ENCODE data around the gene CEP128. TPM values are rescaled to one million over a fixed set of nuclear protein-coding genes. Genes with fewer than 3 reads are reported as not detected.

Gene CEP128
- total and polyA plus RNA-seq, 4 donors: 3.2 to 15.7 (median 5.4) TPM

DNA sequence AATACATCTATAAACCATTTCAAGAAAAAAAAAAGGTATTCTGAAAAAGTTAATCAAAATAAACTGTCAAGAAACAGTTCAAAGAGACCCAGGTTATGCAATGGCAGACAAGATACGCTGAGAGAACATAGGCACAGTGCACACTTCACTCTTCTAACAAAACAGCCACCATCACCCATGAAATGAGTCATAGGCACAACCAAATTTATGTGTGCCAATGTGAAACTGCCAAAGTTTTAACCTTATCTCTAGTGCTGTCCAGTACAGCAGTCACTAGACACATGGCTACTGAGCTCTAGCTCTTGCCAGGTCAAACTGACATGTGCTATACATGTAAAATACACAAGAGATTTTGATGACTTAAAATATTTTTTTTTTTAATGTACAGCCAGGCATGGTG lies 1.4 kb downstream of the CEP128 start:
- no peak for DNase-seq (ENCODE audit: low read depth in 4 of 6, low spot score in 6 of 6)
- H3K27ac ChIP-seq (ENCODE audit: low read depth, low read length): no peak overlapping the region
- H3K9me3 ChIP-seq (ENCODE audit: control insufficient read depth, insufficient read depth, low read length): no peaks in the 10 kb centered on the region
- H3K4me1 ChIP-seq (ENCODE audit: control insufficient read depth, insufficient read depth, low read length): peaks cover 4% of the 10 kb centered on the region
- H3K4me3 ChIP-seq (ENCODE audit: low read depth, low read length): no peak overlapping the region
- no peaks in the 10 kb centered on the region for H3K27me3 ChIP-seq (ENCODE audit: control insufficient read depth, insufficient read depth, low read length)
- 83% methylated on average over 1 of the region's 1 CpG for WGBS (ENCODE audit: insufficient coverage)
- H3K36me3 ChIP-seq (ENCODE audit: control insufficient read depth, insufficient read depth, low read length): no peaks in the 10 kb centered on the region

DNA sequence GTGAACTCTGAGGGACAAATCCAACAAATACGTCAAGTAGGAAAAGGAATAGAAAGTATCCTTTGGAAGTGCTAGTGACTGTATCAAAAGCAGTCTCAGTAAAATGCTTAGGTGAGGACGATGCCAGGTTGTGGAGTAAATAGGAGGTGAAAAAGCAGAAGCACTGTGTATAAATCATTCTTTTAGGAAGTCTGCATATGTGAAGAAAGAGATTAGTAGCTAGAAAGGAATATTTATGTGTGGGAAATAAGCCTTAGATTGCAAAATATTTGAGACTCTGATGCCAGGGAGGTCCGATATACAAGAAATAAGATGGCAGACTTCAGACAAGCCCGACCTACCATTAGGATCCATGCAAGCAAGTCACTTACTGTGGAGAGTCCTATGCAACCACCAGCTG lies 7.9 kb downstream of the CEP128 start:
- Histone ChIP-seq H3K27ac (ENCODE audit: low read depth, low read length) (no peak overlapping the region), H3K9me3 (ENCODE audit: control insufficient read depth, insufficient read depth, low read length) (no peaks in the 10 kb centered on the region), H3K4me3 (ENCODE audit: low read depth, low read length) (no peak overlapping the region), H3K36me3 (ENCODE audit: control insufficient read depth, insufficient read depth, low read length) (no peaks in the 10 kb centered on the region), H3K4me1 (ENCODE audit: control insufficient read depth, insufficient read depth, low read length) (no peaks in the 10 kb centered on the region), H3K27me3 (ENCODE audit: control insufficient read depth, insufficient read depth, low read length) (no peaks in the 10 kb centered on the region)
- DNase-seq (ENCODE audit: low read depth in 4 of 6, low spot score in 6 of 6): no peak
- WGBS (ENCODE audit: insufficient coverage): 88% methylated on average over 4 of the region's 4 CpGs

GRCh38 chr14:80933282-80933681 lies 8.3 kb downstream of the CEP128 start:
- Histone ChIP-seq H3K4me3 (ENCODE audit: low read depth, low read length) (no peak overlapping the region), H3K27me3 (ENCODE audit: control insufficient read depth, insufficient read depth, low read length) (no peaks in the 10 kb centered on the region), H3K36me3 (ENCODE audit: control insufficient read depth, insufficient read depth, low read length) (no peaks in the 10 kb centered on the region), H3K27ac (ENCODE audit: low read depth, low read length) (no peak overlapping the region), H3K9me3 (ENCODE audit: control insufficient read depth, insufficient read depth, low read length) (no peaks in the 10 kb centered on the region), H3K4me1 (ENCODE audit: control insufficient read depth, insufficient read depth, low read length) (no peaks in the 10 kb centered on the region)
- DNase-seq (ENCODE audit: low read depth in 4 of 6, low spot score in 6 of 6): no peak

- Histone ChIP-seq H3K9me3 (ENCODE audit: control insufficient read depth, insufficient read depth, low read length) (no peaks in the 10 kb centered on the region), H3K27me3 (ENCODE audit: control insufficient read depth, insufficient read depth, low read length) (no peaks in the 10 kb centered on the region), H3K36me3 (ENCODE audit: control insufficient read depth, insufficient read depth, low read length) (no peaks in the 10 kb centered on the region), H3K27ac (ENCODE audit: low read depth, low read length) (no peak overlapping the region), H3K4me1 (ENCODE audit: control insufficient read depth, insufficient read depth, low read length) (no peaks in the 10 kb centered on the region), H3K4me3 (ENCODE audit: low read depth, low read length) (no peak overlapping the region)
- no peak for DNase-seq (ENCODE audit: low read depth in 4 of 6, low spot score in 6 of 6)
- WGBS (ENCODE audit: insufficient coverage): 83% methylated on average over 4 of the region's 8 CpGs
Measured at GRCh38 chr14:80930836-80931389, 10.6 kb downstream of the CEP128 start.

GRCh38 chr14:80930095-80930494 lies 11.4 kb downstream of the CEP128 start:
- no peak overlapping the region for H3K4me3 ChIP-seq (ENCODE audit: low read depth, low read length)
- no peaks in the 10 kb centered on the region for H3K36me3 ChIP-seq (ENCODE audit: control insufficient read depth, insufficient read depth, low read length)
- 97% methylated on average over 4 of the region's 5 CpGs for WGBS (ENCODE audit: insufficient coverage)
- no peaks in the 10 kb centered on the region for H3K27me3 ChIP-seq (ENCODE audit: control insufficient read depth, insufficient read depth, low read length)
- no peaks in the 10 kb centered on the region for H3K4me1 ChIP-seq (ENCODE audit: control insufficient read depth, insufficient read depth, low read length)
- no peak for DNase-seq (ENCODE audit: low read depth in 4 of 6, low spot score in 6 of 6)
- no peak overlapping the region for H3K27ac ChIP-seq (ENCODE audit: low read depth, low read length)
- no peaks in the 10 kb centered on the region for H3K9me3 ChIP-seq (ENCODE audit: control insufficient read depth, insufficient read depth, low read length)

GRCh38 chr14:80927083-80927989 lies 14.2 kb downstream of the CEP128 start:
- no peak overlapping the region for H3K4me3 ChIP-seq (ENCODE audit: low read depth, low read length)
- no peaks in the 10 kb centered on the region for H3K36me3 ChIP-seq (ENCODE audit: control insufficient read depth, insufficient read depth, low read length)
- no peaks in the 10 kb centered on the region for H3K9me3 ChIP-seq (ENCODE audit: control insufficient read depth, insufficient read depth, low read length)
- no peaks in the 10 kb centered on the region for H3K27me3 ChIP-seq (ENCODE audit: control insufficient read depth, insufficient read depth, low read length)
- no peak overlapping the region for H3K27ac ChIP-seq (ENCODE audit: low read depth, low read length)
- H3K4me1 ChIP-seq (ENCODE audit: control insufficient read depth, insufficient read depth, low read length): no peaks in the 10 kb centered on the region
- no peak for DNase-seq (ENCODE audit: low read depth in 4 of 6, low spot score in 6 of 6)
- WGBS (ENCODE audit: insufficient coverage): 88% methylated on average over 7 of the region's 8 CpGs

GRCh38 chr14:80926397-80927082 lies 15.0 kb downstream of the CEP128 start:
- H3K27me3 ChIP-seq (ENCODE audit: control insufficient read depth, insufficient read depth, low read length): no peaks in the 10 kb centered on the region
- H3K36me3 ChIP-seq (ENCODE audit: control insufficient read depth, insufficient read depth, low read length): no peaks in the 10 kb centered on the region
- no peaks in the 10 kb centered on the region for H3K4me1 ChIP-seq (ENCODE audit: control insufficient read depth, insufficient read depth, low read length)
- no peaks in the 10 kb centered on the region for H3K9me3 ChIP-seq (ENCODE audit: control insufficient read depth, insufficient read depth, low read length)
- 91% methylated on average over 4 of the region's 4 CpGs for WGBS (ENCODE audit: insufficient coverage)
- H3K4me3 ChIP-seq (ENCODE audit: low read depth, low read length): no peak overlapping the region
- H3K27ac ChIP-seq (ENCODE audit: low read depth, low read length): no peak overlapping the region
- no peak for DNase-seq (ENCODE audit: low read depth in 4 of 6, low spot score in 6 of 6)

GRCh38 chr14:80924365-80925103 lies 17.0 kb downstream of the CEP128 start:
- Histone ChIP-seq H3K4me1 (ENCODE audit: control insufficient read depth, insufficient read depth, low read length) (no peaks in the 10 kb centered on the region), H3K36me3 (ENCODE audit: control insufficient read depth, insufficient read depth, low read length) (no peaks in the 10 kb centered on the region), H3K9me3 (ENCODE audit: control insufficient read depth, insufficient read depth, low read length) (no peaks in the 10 kb centered on the region), H3K27ac (ENCODE audit: low read depth, low read length) (no peak overlapping the region), H3K27me3 (ENCODE audit: control insufficient read depth, insufficient read depth, low read length) (no peaks in the 10 kb centered on the region), H3K4me3 (ENCODE audit: low read depth, low read length) (no peak overlapping the region)
- DNase-seq (ENCODE audit: low read depth in 4 of 6, low spot score in 6 of 6): no peak
- WGBS (ENCODE audit: insufficient coverage): 88% methylated on average over 1 of the region's 2 CpGs

GRCh38 chr14:80923368-80923767 lies 18.2 kb downstream of the CEP128 start:
- Histone ChIP-seq H3K4me3 (ENCODE audit: low read depth, low read length) (no peak overlapping the region), H3K27ac (ENCODE audit: low read depth, low read length) (no peak overlapping the region), H3K4me1 (ENCODE audit: control insufficient read depth, insufficient read depth, low read length) (no peaks in the 10 kb centered on the region), H3K27me3 (ENCODE audit: control insufficient read depth, insufficient read depth, low read length) (no peaks in the 10 kb centered on the region), H3K9me3 (ENCODE audit: control insufficient read depth, insufficient read depth, low read length) (no peaks in the 10 kb centered on the region), H3K36me3 (ENCODE audit: control insufficient read depth, insufficient read depth, low read length) (no peaks in the 10 kb centered on the region)
- no peak for DNase-seq (ENCODE audit: low read depth in 4 of 6, low spot score in 6 of 6)
